HepG2 (cell line): Measurements from ENCODE around the gene NCOA7. TPM values are rescaled to one million over a fixed set of nuclear protein-coding genes. Genes with fewer than 3 reads are reported as not detected.
A peak's percentile ranks its signal among the peaks of the same experiment; 100 is the strongest.

Source experiments
- BRD4 ChIP-seq: sonication (generic); formaldehyde crosslinking; IDR thresholded peaks from 2 replicates; pipeline ENCODE4 v1.4.0; 2020; ENCODE audit warnings: missing genetic modification reagents
- CEBPG ChIP-seq: IDR thresholded peaks from 2 replicates; pipeline ENCODE4 v1.6.1; 2016
- FOXO4 ChIP-seq: sonication (generic); formaldehyde crosslinking; conservative IDR thresholded peaks from 2 replicates; pipeline ENCODE4 v1.8.1; 2023; ENCODE audit warnings: missing genetic modification reagents
- GFI1 ChIP-seq: sonication (generic); formaldehyde crosslinking; IDR thresholded peaks from 2 replicates; pipeline ENCODE4 v1.5.0; 2020; ENCODE audit warnings: missing genetic modification reagents, mild to moderate bottlenecking, borderline replicate concordance
- MEIS1 ChIP-seq: sonication (generic); formaldehyde crosslinking; IDR thresholded peaks from 2 replicates; pipeline ENCODE4 v1.9.0; 2021; ENCODE audit warnings: mild to moderate bottlenecking, missing genetic modification reagents, moderate library complexity, borderline replicate concordance
- NBN ChIP-seq: fragments of 450-650 bp; conservative IDR thresholded peaks from 2 replicates; pipeline ENCODE4 v1.6.1; 2017
- POLR2A ChIP-seq, 2 experiments: IDR thresholded peaks; 2 replicates each; pipeline ENCODE4 v1.6.1; 2011; ENCODE audit warnings: low read depth in 2 of 2, low read length in 2 of 2, mild to moderate bottlenecking in 1 of 2, moderate library complexity in 1 of 2; ENCODE audit not compliant: insufficient read depth in 1 of 2
- SKI ChIP-seq: fragments of 450-650 bp; IDR thresholded peaks from one replicate; pipeline ENCODE4 v1.6.1; 2018; ENCODE audit warnings: mild to moderate bottlenecking; ENCODE audit not compliant: partially characterized antibody
- SKIL ChIP-seq: sonication (generic); formaldehyde crosslinking; IDR thresholded peaks from 2 replicates; pipeline ENCODE4 v1.8.0; 2022; ENCODE audit warnings: missing genetic modification reagents, mild to moderate bottlenecking, moderate library complexity, borderline replicate concordance
- SNAPC4 ChIP-seq: sonication (generic); formaldehyde crosslinking; IDR thresholded peaks from 2 replicates; pipeline ENCODE4 v1.4.0; 2020; ENCODE audit warnings: mild to moderate bottlenecking, missing genetic modification reagents
- ZBTB44 ChIP-seq: sonication (generic); formaldehyde crosslinking; IDR thresholded peaks from 2 replicates; pipeline ENCODE4 v1.4.0; 2020; ENCODE audit warnings: missing genetic modification reagents
- ZNF124 ChIP-seq: sonication (generic); formaldehyde crosslinking; IDR thresholded peaks from 2 replicates; pipeline ENCODE4 v1.4.0; 2020; ENCODE audit warnings: missing genetic modification reagents
- ZNF18 ChIP-seq: sonication (generic); formaldehyde crosslinking; IDR thresholded peaks from 2 replicates; pipeline ENCODE4 v1.8.0; 2022; ENCODE audit warnings: mild to moderate bottlenecking, missing genetic modification reagents; ENCODE audit not compliant: insufficient replicate concordance
- ZNF280D ChIP-seq: sonication (generic); formaldehyde crosslinking; IDR thresholded peaks from 2 replicates; pipeline ENCODE4 v1.5.1; 2020; ENCODE audit warnings: mild to moderate bottlenecking, missing genetic modification reagents
- ZNF75D ChIP-seq: sonication (generic); formaldehyde crosslinking; IDR thresholded peaks from 2 replicates; pipeline ENCODE4 v1.8.1; 2023; ENCODE audit warnings: missing genetic modification reagents, mild to moderate bottlenecking, borderline replicate concordance
- polyA plus RNA-seq, 8 experiments: library from polyadenylated mRNA; depleted of rRNA in 3 of 8; stranded (reverse) in 7 of 8; unstranded in 1 of 8; fragments of >200 nt; fragmentation: Illumina TruSeq in 4 of 8; extraction: Trizol in 4 of 8; gene quantifications; 2 replicates each; pipeline versions ENCODE4 v1.2.1 to v1.2.3, GENCODE V29; 2011 to 2016; ENCODE audit warnings: low read depth in 4 of 8, missing spikeins in 1 of 8, mixed read lengths in 1 of 8; ENCODE audit not compliant: insufficient read depth in 1 of 8
- total RNA-seq, 5 experiments: library from RNA; depleted of rRNA; stranded (reverse); fragments of >200 nt; fragmentation: Illumina TruSeq; extraction: Trizol; gene quantifications; 2 replicates each; pipeline ENCODE4 v1.2.3, GENCODE V29; 2016; ENCODE audit warnings: low read depth in 1 of 5

NCOA7 gene
- total and polyA plus RNA-seq, 2 of the 13 experiments (the other 11 are each of a cell fraction or from before 2014, with no cell fraction given): 13.6 to 20.8 TPM

GRCh38 chr6:125899726-125900182 is 109.0 kb downstream of the NCOA7 start (continued):
- TF ChIP-seq SNAPC4 (CRISPR knock-in tag) (no peak), NBN (no peak), ZBTB44 (CRISPR knock-in tag) (no peak), BRD4 (CRISPR knock-in tag) (no peak), SKI (no peak), ZNF124 (CRISPR knock-in tag) (no peak), ZNF280D (CRISPR knock-in tag) (no peak), GFI1 (CRISPR knock-in tag) (no peak), FOXO4 (CRISPR knock-in tag) (no peak), SKIL (CRISPR knock-in tag) (no peak), POLR2A (IDR thresholded peaks at IDR 0.05; ENCODE audit: insufficient read depth in 1 of 2, low read depth in 2 of 2, low read length in 2 of 2) (peak; percentile 54 to 56; a peak in 3 of 4 replicates), ZNF75D (CRISPR knock-in tag) (no peak), MEIS1 (CRISPR knock-in tag) (no peak), CEBPG (CRISPR knock-in tag) (peak; percentile 83), ZNF18 (CRISPR knock-in tag) (no peak)
